Keratinocyte (primary cell): ENCODE results near the gene CDCP1.

ENCODE experiments used
- CTCF ChIP-seq, 3 experiments: IDR thresholded peaks in 1 of 3; conservative IDR thresholded peaks in 1 of 3; optimal IDR thresholded peaks in 1 of 3; 2 replicates in 2 of 3; 3 replicates in 1 of 3; pipeline versions ENCODE3 to v1.5.1; 2011; ENCODE audit warnings: low read length in 3 of 3, mild to moderate bottlenecking in 3 of 3, moderate library complexity in 2 of 3, control low read depth in 1 of 3, inconsistent platforms in 1 of 3; ENCODE audit not compliant: insufficient read depth in 2 of 3; ENCODE audit errors: extremely low read depth in 1 of 3
- EZH2 ChIP-seq: IDR thresholded peaks from one replicate; pipeline ENCODE4 v1.6.1; 2012; ENCODE audit warnings: inconsistent platforms, mild to moderate bottlenecking, low read length, moderate library complexity

- no peak for TF ChIP-seq EZH2
- no peak for TF ChIP-seq CTCF (optimal IDR thresholded peaks at IDR 0.05 in 1 of 3, IDR thresholded peaks at IDR 0.05 in 1 of 3, conservative IDR thresholded peaks at IDR 0.05 in 1 of 3; ENCODE audit: extremely low read depth in 1 of 3, insufficient read depth in 2 of 3, low read length in 3 of 3)
These were observed 6.1 kb upstream of the CDCP1 start for GRCh38 chr3:45152307-45152706.
